NCI-H2029 (cell line): Measurements from ENCODE around the gene ANKLE2.
A peak's percentile ranks its signal among the peaks of the same experiment; 100 is the strongest.
"Not testable (repeated sequence)": the region's sequence is repeated elsewhere in the genome, so short reads cannot be mapped to it uniquely, and the experiment has no call there.

Experiments
- DNase-seq: peaks from one replicate; lab custom pipeline; 2025; lab: John Stamatoyannopoulos, UW

Gene ANKLE2

DNA sequence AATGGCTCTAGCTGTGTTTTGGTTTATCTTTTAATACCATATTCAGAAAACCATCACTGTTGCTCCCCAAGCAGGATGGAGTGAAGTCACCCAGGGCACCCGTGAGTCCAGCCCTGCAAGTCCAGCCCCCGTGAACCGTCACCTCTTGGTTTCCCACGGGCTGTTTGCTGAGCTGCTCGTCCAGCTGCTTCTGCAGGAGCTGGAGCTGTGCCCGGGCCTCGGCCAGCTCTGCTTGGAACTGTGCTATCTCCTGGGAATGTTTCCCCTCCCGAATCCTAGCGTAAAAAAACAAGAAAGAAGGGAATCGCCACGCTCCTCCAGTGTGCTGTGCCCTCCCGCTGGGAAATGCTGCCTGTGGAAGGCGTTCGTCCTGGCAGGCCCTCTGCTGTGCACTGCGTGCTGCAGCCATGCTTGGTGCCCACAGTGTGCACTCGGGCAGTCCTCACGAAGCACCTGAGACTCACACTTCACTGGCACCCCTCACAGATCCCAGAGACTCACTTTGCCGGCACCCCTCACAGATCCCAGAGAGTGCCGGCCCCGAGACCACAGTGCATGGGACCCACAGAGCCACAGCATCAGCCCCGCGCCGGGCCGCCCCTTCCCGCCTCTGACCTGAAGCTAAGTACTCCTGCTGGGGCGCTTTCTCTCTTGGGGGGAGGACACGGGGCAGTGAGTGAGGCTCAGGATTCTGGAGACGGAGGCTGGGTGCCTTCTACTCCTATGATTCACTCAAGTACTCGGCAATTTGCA is 15.4 kb upstream of the ANKLE2 start:
- DNase-seq = no peak

DNA sequence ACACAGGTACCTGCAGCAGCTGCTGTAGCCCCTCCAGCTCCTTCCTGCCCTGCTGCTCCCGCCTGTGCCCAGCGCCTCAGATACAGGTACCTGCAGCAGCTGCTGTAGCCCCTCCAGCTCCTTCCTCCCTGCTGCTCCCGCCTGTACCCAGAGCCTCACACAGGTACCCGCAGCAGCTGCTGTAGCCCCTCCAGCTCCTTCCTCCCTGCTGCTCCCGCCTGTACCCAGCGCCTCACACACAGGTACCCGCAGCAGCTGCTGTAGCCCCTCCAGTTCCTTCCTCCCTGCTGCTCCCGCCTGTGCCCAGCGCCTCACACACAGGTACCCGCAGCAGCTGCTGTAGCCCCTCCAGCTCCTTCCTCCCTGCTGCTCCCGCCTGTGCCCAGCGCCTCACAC is 14.6 kb upstream of the ANKLE2 start:
- DNase-seq = not testable (repeated sequence)

DNA sequence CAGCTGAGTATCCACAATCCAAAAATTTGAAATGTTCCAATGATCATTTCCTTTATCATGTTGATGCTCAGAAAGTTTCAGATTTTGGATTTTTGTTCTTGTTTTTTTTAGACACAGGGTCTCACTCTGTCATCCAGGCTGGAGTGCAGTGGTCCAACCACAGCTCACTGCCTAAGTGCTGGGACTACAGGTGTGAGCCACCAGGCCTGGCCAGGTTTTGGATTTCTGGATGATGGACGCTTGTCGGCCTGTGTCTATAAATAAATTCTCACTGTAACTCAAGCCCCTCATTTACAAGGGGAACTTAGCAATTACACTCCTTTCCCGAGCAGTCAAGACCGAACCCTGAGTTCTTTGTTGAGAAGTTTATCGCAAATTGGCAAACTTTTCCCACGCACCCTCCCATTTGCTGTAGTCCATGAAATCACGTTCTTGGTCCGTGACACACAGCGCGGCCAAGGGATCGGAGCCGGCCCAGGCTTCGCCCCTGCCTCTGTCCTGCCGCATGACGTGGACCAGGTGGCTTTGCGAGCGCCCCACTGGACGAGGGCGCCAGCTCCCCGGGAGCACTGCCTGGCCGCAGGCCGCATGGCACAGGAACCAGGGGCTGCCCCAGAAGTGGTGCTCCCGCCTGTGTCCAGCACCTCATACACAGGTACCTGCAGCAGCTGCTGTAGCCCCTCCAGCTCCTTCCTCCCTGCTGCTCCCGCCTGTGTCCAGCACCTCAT is 14.0 kb upstream of the ANKLE2 start:
- no peak for DNase-seq

DNA sequence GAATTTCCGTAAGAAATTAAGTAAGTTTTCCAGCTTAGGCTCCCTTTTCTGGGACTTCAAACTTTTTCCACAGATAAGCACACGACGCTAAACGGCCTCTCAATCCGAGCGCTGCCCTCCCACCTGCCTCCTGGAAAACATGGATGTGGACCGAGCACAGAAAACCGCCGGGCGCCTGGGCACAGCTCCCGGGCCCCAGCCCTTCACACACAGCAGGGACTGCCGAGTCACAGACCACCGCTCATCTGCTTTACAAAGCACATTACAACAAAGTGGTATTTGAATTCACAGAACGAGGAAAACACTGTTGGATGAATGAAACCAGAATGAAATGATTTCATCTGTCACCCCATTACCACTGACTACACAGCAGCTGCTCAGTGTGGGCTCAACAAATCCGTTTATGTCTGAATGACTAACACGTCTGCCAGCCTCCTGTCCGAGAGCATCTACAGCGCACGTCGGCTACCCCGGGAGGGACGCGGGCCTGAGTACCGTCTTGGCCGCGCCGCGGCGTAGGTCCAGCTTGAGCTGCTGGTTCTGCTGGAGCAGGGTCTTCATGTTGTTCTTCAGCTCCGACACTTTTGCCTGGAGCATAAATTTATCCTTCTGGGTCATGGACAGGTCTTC is 13.1 kb upstream of the ANKLE2 start:
- DNase-seq = no peak

DNA sequence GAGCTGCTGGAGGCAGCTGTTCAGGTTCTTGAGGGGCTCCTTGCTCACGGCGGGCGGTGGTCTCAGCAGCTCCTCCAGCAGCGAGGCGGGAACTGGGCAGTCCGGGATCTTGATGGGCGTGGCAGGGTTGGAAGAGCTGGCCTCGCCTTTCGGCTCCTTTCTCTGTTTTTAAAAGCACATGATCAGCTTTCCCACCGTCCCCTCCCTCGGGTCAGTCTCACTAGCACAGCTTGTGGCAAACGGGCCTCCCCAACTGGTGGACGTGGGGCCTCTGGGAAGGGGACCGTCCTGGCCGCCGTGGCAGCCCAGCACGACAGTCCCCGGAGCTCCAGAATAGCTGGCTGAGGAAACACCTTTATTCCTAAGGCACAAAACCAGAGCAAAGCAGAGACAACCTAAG is 12.5 kb upstream of the ANKLE2 start:
- DNase-seq = no peak

DNA sequence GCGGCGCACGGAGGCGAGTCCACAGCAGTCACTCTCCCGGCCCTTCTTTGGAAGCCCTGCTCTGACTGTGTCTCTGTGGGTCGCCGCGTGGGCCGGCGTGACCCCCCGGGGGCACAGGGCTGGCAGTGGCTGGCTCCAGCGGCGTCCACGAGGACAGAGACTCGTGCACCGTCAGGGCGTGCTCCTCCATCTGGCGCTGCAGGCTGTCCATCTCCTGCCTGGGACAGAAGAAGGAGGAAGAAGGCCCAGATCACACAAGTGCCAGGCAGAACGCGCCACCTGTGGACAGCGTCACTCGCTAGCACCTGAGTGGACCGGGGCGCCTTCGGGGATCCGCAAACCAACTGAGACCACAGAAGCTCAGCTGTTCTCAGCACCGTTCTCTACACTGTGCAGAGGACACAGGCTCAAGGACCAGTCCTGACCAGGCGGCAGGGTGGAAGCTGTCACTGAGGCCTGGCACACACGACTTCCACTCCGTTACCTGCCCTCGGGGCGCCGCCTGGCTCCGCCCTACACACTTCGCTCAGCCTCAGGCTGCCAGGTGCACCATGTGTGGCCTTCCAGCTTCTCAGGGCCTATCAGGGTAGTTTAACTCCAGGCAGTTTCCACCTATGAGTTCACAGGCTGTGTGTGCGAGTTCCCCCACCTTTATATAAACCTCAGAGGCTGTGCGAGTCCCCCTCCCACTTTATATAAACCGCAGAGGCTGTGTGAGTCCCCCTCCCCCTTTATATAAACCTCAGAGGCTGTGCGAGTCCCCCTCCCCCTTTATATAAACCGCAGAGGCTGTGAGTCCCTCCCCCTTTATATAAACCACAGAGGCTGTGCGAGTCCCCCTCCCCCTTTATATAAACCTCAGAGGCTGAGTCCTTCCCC is 11.7 kb upstream of the ANKLE2 start:
- no peak for DNase-seq

DNA sequence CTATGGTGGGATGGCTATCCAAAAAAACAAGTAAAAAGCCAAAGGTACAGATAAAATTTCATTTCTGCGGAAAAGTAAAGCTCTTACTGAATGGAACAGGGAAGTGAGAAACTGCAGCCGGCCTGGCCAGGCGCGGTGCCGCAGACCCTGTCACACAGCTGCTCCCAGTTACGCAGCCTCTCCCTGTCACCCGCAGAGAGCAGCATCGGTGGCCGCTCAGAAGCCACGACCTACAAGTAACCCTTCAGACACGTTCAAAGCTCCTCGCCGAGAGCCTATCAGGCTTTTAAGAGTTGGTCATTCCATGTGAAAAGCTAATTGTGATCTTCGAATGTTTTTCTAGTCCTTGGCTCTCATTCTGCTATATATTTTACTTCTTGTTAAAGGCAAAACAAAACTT is 11.0 kb upstream of the ANKLE2 start:
- no peak for DNase-seq

DNA sequence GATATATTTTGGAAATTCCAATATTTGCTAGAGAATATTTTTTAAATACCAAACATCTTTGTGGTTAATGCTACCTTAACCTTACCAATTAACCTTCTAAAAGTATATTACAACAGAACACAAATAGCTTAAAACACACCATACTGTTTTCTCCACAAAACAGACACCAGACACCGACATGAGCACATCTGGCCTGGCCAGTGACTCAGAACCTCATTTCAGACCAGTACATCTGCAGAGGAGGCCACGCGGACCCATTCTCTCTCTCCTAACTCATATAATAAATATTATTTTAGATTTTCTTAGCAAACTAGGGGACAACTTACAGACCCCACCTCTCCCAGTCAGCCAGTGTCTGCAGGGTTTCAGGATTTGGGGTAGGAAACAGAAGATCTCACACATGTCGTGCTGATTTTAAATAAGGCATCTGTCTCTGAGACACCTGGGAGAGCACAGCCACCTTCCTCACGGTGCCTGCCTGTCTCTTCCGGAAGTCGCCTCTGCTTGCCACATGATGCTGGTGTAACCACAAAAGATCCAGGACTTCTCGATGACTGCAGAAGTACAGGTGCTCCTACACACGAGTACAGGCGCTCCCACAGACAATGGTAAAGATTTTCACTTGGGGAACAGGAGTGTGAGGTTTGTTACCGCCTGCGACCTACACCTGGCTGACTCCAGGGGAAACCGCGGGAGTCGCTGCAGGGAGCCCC is 9.7 kb upstream of the ANKLE2 start:
- DNase-seq = no peak

DNA sequence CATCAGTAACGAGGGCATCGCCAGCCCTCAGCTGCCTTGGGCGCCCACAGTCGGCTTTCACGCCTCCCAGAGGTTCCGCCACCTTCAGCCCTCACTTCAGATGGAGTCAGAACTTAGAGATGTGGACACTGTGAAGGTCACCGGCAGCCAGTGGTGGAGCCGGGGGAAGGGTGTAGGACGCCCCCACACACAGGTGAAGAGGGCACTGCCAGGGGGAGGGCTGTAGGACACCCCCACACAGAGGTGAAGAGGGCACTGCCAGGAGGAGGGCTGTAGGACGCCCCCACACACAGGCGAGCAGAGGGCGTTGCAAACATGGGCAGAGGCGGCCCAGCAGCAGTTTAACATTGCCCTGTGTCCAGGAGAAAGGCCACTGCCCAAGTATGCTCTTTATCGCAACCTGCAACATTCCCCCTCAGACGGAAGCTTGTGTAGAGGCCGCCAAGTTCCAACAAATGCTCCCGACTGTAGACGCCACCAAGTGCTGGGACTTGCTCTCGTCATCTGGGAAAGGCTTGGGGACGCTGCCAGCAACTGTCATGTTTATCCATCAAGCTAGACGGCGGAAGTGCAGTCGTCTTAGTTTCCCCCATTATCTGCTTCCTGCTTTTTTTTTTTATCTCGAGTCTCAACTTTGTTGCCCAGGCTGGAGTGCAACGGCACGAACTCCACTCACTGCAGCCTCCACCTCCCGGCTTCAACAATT is 4.9 kb upstream of the ANKLE2 start:
- peak; percentile 85 for DNase-seq

DNA sequence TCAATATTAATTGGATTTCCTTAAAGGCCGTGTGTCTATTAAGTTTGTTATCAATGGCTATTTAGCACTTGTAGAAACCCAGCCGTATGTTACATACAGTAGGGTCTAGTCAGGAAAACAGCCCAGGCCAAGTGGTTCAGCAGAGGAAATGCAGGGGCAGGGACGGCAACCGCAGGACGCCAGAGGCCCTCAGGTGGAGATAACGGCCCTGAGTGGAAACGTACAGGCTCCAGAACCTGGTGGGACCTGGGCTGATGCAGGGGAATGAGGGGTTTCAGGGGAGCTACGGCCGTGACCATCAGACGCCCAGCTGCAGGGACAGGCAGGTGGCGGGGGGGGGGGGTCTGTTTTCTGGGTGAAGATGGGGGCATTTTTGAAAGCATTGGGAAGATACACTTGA is 3.7 kb upstream of the ANKLE2 start:
- no peak for DNase-seq

DNA sequence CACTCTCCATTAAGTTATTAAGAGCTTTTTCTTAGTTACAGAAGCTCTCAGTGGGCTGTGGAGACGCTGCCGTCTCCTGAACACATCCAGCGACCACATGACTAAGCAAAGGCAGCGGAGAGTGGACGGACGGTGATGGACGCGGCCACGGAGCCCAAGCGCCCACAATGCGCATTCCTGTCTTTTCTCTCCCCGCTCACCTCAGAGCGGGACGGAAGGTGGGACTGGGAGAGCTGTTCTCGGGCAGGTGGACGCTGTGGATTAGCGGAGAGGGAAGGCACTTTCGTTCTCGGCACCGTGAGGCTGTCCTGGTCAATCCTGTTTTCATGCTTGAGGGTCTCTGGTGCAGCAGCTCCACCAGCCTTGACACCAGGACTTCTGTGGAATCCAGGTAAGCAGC is 2.6 kb upstream of the ANKLE2 start:
- DNase-seq = no peak

DNA sequence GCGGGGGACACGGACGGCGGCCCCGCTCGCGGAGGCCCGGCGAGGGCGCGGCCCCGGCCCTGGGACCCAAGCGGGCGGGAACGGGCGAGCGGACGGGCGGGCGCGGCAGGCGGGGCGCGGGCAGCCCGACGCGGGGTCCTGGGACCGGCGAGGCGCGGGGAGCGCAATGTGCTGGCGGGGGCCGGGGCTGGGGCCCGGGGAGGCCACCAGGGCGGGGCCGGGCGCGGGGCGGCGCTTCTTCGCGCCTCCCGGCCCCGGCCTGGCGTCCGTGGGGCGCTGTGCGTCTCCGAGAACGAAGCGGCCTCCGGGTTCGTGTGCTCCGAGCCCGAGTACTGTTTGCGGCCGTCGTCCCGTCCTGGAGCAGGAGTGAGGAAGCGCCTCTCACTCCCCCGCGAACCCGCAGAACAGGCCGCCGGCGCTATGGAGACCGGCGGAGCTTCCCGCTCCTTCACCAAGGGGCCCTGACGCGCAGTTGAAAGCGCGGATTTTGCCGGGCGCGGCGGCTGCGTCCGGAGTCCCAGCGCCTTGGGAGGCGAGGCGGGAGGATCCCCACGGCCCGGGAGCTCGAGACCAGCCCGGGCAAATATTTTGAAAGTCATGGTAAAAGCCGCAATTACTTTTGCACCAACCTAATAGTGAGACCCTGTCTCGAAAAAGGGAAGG is 420 bp upstream of the ANKLE2 start:
- DNase-seq = peak; percentile 83

DNA sequence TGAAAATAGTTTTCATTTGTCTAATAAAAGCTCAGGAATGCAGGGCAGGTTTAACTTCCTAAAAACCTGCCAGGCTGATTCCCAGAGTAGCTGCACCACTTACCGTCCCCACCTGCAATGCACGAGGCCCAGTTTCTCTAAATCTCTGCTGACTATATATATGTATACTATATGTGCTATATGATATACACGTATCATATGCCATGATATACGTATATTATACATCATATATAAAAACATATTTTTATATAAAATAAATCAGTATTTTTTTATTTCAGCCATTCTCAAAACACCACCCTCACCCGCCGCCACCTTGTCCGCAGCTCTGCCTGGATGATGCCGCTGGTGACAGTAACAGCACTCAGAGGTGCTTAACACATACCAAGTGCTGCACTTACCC is 2.3 kb downstream of the ANKLE2 start:
- no peak for DNase-seq

DNA sequence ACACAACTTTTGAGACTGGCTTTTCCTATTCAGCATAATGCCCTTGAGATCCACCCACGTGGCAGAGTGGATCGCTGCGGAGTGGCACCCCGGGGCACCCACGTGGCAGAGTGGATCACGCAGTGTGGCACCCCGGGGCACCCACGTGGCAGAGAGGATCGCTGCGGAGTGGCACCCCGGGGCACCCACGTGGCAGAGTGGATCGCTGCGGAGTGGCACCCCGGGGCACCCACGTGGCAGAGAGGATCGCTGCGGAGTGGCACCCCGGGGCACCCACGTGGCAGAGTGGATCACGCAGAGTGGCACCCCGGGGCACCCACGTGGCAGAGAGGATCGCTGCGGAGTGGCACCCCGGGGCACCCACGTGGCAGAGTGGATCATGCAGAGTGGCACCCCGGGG is 2.8 kb downstream of the ANKLE2 start:
- DNase-seq = not testable (repeated sequence)

DNA sequence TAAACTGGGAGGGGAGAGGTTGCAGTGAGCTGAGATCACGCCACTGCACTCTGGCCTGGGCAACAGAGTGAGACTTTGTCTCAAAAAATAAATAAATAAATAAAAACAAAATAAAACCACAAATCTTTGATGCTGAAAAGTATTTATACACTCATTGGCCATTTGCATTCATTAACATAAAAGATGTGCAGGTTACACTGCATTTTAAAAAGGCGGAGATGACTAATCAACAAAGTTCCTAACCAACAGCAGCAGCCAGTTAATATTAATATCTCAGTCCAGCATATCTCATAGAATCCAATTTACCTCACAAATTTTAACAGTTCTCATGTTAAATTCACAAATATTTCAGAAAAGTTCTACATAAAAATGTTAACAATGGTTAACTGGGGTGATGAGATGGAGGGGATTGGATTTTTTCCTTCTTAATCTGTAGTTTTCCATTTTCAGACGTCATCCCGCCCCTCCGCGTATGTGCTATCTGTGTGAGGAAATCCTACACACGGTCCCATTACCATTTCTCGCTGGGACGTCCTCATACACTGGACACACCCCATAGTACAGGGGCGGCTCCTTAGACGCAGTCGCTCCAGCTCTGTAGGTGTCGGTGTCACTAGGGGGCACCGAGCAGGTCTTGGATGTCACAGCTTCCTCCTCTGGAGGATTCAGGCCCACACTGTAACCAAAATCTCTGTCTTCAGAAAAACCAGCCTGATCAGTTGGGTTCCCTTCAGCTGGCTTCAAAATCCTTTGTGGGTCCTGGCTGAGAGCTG is 7.3 kb downstream of the ANKLE2 start:
- DNase-seq = no peak

DNA sequence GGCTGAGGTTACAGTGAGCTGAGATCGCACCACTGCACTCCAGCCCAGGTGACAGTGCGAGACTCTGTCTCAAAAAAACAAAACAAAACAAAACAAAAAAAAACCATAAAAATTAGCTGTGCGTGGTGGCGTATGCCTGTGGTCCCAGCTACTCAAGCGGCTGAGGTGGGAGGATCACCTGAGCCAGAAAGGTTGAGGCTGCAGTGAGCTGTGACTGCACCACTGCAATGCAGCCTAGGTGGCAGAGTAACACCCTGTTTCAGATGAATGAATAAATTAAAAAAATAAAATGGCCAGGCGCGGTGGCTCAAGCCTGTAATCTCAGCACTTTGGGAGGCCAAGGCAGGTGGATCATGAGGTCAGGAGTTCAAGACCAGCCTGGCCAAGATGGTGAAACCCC is 8.0 kb downstream of the ANKLE2 start:
- DNase-seq = not testable (repeated sequence)

DNA sequence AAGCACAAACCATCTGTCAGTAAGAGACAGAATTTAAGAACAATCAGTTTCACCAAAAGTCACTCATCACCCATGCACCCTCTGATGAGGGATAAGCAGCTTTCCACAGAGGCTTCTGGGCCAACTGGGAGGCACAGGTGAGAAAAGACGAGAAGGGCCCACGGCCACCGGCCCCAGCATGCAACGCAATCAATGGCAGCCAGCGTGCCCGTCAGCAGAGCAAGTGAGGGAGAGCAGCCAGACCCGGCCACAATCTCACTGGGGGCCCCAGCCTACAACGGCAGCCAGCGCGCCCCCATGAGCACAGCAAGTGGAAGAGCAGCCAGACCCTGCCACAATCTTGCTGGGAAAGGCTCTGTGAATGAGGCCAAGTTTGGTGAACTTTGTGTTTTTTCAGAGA is 13.3 kb downstream of the ANKLE2 start:
- DNase-seq = no peak

DNA sequence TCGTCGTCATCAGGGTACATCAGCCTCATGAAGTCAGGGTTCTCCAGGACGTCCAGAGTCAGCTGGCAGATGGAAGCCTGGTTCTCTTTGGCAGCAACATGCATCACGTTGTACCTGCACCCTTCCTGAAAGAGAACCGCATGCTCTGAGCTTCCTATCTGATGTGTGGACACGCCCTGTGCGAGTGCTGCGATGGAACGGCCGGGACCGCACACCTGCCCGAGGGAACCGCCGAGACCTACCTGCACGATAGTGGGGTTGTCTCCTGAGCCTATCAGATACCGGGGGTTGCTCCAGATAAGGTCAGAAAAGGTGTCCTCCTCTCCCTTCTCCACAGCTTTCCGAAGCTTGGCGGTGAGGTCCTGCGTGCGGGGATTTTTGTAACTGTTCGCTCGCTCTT is 13.7 kb downstream of the ANKLE2 start:
- DNase-seq = no peak

DNA sequence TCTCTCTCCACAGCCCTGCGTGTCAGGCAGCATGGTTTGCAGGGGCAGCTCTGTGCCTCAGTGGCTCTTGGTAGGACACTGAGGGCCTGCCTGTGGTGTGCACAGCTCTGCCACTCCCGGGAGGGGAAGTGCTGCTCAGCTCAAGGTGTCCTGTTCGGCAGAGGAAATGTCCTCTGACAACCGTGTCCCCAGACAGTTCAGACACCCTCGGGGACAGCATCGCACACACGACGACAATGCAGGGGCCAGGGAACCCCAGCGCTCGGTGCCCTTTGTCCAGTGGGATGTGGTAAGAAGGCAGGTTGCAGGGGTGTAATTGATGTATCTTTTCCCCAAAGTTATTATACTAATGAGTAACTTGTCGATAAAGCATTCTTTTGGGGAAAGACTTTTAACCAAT is 14.2 kb downstream of the ANKLE2 start:
- DNase-seq = no peak

DNA sequence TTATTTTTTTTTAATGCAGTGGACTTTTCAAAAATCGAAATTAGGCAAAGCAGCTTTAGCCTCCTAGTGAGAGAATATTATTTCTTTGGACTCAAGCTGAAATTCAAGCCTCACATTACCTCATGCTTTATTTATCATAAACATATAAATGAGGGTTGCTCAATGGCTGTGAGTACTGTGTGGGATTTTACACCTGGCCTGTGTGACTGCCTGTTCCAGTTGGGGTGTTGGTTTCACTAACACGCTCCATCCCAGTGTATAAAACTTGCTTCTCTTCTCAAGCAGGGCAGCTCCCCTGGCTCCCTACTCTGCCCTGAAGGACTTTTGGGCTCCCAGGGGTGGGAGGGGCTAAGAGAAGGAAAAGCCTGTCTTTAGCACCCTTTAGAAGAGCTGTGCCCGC is 15.0 kb downstream of the ANKLE2 start:
- DNase-seq = no peak
